ENCODE data around the gene EZR.
A peak's percentile ranks its signal among the peaks of the same experiment; 100 is the strongest.

EZR gene

DNA sequence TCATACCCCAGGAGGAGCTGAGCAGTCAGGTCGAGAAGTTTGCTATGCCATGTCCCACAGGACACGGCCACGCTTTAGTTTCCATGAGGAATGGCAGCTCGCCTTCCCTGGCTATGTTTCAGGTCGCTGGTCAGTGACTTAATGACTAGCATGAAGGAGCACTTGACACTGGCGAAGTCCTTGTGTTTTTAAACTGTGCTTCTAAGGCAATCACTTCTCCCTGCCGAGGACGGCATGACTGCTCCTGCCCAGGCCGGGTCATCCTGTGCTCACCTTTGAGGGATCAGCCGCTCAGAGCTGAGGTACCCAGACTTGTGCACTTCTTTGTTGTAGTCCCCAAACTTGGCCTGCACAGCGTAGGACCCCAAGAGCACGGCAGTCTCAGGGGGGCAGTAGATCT is 34.1 kb downstream of the EZR start:
- TF ChIP-seq, protein P1, sequence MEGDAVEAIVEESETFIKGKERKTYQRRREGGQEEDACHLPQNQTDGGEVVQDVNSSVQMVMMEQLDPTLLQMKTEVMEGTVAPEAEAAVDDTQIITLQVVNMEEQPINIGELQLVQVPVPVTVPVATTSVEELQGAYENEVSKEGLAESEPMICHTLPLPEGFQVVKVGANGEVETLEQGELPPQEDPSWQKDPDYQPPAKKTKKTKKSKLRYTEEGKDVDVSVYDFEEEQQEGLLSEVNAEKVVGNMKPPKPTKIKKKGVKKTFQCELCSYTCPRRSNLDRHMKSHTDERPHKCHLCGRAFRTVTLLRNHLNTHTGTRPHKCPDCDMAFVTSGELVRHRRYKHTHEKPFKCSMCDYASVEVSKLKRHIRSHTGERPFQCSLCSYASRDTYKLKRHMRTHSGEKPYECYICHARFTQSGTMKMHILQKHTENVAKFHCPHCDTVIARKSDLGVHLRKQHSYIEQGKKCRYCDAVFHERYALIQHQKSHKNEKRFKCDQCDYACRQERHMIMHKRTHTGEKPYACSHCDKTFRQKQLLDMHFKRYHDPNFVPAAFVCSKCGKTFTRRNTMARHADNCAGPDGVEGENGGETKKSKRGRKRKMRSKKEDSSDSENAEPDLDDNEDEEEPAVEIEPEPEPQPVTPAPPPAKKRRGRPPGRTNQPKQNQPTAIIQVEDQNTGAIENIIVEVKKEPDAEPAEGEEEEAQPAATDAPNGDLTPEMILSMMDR (IDR thresholded peaks at IDR 0.05; ENCODE audit: low read length, missing control alignments) = no peak
- no peak overlapping the region for H3K4me3 ChIP-seq (replicated peaks; ENCODE audit: low read depth, low read length)

DNA sequence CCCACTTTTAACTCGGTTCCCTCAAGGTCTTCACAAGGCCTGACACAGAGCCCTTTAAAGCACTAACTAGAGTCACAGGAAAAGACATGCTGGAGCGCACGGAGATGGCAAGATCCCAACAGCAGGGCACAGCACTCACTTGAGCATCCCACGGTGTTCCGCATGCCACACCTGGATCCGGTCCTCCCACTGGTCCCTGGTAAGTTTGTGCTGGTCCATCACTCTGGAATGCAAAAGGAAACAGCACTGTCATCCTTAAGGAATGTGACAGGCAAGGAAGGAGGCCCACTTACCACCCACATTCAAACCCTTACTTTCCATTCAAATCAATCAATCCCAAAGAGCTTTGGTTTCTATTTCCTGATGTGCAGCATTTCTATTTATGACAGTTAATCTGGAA is 34.7 kb downstream of the EZR start:
- DNase-seq (ENCODE audit: low read depth) = peak; percentile 48
- TF ChIP-seq, protein P1 (IDR thresholded peaks at IDR 0.05; ENCODE audit: low read length, missing control alignments) = no peak

More for the DNA sequence above, 34.1 kb downstream of the EZR start:
- DNase-seq (ENCODE audit: low read depth) = no peak

DNA sequence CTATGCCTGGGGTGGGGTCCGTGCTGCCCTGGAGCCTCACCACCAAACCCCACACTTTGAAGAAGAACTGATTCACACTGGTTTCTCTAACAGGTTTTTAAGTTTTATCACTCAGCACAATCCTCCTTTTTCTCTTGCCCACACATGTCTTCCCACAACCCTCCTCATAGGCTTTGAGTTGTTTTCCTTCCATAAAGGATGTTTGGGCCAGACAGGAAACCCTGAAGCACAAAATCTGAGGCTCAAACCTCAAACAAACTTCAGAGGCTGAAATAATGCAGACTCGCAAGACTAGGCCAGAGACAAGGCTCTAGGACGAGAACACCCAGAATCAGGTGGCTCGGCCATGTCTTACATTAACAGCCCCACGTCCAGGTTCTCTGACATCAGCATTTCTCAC is 35.3 kb downstream of the EZR start:
- H3K4me3 ChIP-seq (replicated peaks; ENCODE audit: low read depth, low read length) = no peak overlapping the region
- TF ChIP-seq, protein P1 (IDR thresholded peaks at IDR 0.05; ENCODE audit: low read length, missing control alignments) = no peak
- no peak for DNase-seq (ENCODE audit: low read depth)

More for the DNA sequence above, 34.7 kb downstream of the EZR start:
- H3K4me3 ChIP-seq (replicated peaks; ENCODE audit: low read depth, low read length) = no peak overlapping the region

DNA sequence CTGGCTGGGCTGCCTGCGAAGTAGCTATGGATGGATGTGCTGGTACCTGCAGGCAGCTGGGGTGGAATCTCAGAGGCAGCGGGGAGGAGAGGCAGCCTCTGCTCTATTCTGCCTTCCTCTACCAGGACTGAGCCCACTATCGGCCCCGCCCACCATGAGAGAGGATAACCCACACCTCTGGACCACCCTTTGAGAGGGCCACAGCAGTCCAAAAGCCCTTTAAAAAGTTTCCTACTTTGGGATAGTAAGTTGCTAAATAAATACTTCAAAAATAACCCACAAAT is 36.1 kb downstream of the EZR start:
- TF ChIP-seq, protein P1 (IDR thresholded peaks at IDR 0.05; ENCODE audit: low read length, missing control alignments) = no peak
- no peak overlapping the region for H3K4me3 ChIP-seq (replicated peaks; ENCODE audit: low read depth, low read length)
- no peak for DNase-seq (ENCODE audit: low read depth)

DNA sequence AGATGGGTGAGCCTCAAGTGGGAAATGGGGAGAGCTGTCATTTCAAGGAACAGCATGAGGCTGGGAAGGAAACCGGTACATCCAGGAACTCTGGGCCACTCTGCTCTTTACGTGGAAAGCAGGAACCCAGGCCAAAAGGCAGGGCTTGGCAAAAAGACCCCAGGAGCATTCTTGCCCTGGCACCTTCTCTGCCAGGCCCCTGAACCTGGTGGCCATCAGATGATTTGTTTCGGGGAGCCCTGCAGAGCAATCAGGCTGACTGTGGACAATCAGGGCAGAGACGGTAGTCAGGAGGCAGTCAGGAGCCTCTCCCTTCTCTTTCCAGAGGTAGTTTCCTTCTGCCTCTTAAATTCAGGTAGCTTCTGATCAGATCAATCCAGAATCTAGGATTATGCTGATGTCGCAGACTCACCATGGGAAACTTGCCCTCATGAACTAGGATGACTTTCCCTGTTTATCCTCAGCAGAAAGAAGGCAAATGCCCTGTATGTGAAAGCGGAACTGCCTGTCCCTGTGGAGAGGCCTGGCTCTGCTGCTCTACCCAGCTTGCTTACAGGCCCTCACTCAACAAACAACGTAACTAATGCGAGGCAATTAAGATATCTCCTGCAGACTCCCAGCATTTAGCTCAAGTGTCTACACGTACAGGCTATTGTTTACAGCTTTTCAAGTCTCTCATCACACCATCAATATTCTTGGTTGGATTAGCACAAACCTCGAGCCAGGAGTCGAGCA is 36.6 kb downstream of the EZR start:
- no peak for DNase-seq (ENCODE audit: low read depth)
- TF ChIP-seq, protein P1 (IDR thresholded peaks at IDR 0.05; ENCODE audit: low read length, missing control alignments) = no peak
- no peak overlapping the region for H3K4me3 ChIP-seq (replicated peaks; ENCODE audit: low read depth, low read length)

DNA sequence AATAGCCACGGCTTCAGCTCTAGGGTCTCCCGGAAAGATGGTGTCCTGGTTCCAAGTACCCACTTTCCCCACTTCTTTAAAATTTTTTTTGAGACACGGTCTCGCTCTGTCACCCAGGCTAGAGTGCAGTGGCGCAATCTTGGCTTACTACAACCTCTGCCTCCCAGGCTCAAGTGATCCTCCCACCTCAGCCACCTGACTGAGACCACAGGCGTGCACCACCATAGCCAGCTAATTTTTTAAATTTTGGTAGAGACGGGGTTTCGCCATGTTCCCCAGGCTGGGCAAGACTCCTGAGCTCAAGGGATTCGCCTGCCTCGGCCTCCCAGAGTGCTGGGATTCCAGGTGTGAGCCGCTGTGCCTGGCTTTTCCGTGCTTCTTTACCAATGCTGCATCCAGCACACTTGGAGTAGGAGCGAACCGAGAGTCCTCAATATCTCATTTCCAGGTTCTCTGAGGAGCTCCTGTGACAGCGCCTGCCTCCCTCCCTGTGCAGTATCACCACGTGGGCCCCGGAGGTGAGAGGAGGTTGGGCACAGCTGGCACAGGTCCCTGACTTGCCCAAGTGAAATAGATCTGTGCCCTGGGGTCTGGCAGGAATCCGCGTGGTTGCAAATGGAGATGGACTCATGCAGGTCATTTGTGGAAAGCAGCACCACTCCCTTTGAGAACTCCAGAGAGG is 37.3 kb downstream of the EZR start:
- no peak for DNase-seq (ENCODE audit: low read depth)
- TF ChIP-seq, protein P1 (IDR thresholded peaks at IDR 0.05; ENCODE audit: low read length, missing control alignments) = no peak
- H3K4me3 ChIP-seq (replicated peaks; ENCODE audit: low read depth, low read length) = no peak overlapping the region
